HG02852 (cell line): ENCODE results near the gene EXOSC1.
"Not testable (repeated sequence)": the region's sequence is repeated elsewhere in the genome, so short reads cannot be mapped to it uniquely, and the experiment has no call there.

Experiments used
- ATAC-seq: cut with Tn5 transposase; IDR thresholded peaks from one replicate; pipeline ENCODE4 v1.9.1; 2021; ENCODE audit warnings: mild to moderate bottlenecking, moderate library complexity; ENCODE audit not compliant: unreplicated experiment

The EXOSC1 gene

DNA sequence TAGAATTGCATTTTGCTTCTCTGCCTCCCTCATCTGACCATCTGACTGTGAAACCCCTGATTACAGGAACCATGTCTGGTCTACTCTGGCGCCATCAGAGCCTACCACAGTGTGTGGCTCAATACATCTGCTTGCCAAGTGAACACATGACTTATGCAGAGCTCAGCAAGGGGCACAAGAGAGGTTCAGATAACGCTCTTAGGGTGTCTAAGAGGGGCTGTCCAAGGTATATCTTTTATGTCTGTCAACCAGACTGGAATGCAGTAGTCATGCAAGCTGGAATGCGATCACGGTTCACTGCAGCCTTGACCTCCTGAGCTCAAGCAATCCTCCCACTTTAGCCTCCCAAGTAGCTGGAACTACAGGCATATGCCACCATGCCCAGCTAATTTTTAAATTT, 34.4 kb downstream of the EXOSC1 start:
- ATAC-seq = no peak

GRCh38 chr10:97408496-97408992, 37.3 kb downstream of the EXOSC1 start:
- no peak for ATAC-seq

DNA sequence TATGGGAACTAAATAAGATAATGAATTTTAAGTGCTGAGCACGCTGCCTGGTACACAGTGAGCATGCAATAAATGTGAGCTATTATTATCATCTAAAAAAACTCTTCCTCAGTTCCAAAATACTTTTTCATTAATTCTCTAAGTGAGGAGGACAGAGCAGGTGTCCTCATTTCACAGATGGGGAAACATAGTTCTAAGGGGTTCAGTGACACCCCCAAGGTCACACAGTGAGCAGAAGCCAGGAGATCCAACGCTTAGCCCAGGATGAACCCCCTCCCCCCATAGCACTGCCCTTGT, 37.9 kb downstream of the EXOSC1 start:
- ATAC-seq = no peak

DNA sequence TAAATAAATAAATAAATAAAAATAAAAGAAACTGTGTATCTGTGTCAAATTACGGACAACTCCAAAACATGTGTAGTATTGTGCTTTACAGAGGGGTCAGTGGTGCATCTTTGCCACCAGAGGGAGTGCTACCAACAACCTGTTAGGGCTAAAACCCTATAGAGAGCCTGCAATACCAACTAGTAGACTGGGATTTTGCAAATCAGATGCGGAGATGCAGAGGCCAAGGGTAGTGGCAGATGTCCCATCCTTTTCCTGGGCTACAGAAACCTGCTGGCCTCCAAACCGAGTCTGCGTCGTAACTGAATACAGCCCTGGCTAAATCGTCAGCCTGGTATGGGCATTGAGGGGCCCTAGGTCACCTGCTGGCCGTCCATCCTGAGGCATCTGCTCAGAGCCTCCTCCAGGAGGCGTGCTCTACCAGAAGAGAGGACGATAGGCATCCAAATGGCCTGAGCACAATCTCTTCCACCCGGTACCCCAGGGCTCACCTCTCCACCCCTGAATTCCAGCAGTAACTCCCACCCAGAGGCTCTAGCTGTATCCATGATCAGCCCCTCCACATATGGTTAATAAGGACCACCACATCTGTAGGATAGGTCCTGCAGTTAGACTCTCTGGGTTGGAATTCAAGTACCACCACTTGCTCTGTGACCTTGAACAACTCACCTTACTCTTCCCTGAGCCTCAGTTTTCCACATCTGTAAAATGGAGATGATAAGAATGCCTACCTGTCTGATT, 38.4 kb downstream of the EXOSC1 start:
- ATAC-seq = peak; percentile 90

DNA sequence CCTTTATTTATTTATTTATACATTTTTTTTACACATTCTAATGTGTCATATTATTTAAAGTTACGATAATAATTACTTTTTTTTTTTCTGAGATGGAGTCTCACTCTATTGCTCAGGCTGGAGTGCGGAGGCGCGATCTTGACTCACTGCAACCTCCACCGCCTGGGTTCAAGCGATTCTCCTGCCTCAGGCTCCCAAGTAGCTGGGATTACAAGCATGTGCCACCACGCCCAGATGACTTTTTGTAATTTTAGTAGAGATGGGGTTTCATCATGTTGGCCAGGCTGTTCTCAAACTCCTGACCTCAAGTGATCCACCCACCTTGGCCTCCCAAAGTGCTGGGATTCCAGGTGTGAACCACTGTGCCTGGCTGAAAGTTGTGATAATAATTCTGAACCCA, 39.3 kb downstream of the EXOSC1 start:
- not testable (repeated sequence) for ATAC-seq

- ATAC-seq = no peak
Measured at GRCh38 chr10:97406064-97406463, 39.7 kb downstream of the EXOSC1 start.

DNA sequence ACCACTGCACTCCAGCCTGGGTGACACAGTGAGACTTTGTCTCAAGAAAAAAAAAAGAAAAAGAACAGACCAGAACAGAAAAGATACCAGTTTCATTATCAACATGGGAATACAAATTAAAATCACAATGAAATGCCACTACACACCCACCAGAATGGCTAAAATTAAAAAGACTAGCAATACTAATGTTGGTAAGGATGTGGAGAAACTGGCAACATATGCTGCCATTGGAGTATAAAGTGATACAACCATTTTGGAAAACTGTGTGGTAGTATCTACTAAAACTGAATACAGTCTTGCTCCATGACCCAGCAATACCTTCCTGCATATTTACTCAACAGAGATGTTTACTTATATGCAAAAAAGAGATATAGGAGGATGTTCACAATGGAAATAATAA, 41.8 kb downstream of the EXOSC1 start:
- ATAC-seq = no peak

DNA sequence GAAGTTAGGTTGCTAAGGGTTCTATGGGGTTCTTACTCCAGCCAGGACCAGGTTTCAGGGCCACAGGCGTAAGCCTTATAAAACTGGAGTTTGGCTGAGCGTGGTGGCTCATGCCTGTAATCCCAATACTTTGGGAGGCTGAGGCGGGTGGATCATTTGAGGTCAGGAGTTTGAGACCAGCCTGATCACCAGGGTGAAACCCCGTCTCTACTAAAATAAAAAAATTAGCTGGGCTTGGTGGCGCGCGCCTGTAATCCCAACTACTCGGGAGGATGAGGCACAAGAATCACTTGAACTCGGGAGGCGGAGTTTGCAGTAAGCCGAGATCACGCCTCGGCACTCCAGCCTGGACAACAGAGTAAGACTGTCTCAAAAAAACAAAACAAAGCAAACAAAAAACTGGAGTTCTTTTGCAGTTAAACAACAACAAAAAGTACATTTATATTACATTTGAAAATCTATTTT, 44.3 kb downstream of the EXOSC1 start:
- no peak for ATAC-seq

GRCh38 chr10:97400665-97401454, 44.9 kb downstream of the EXOSC1 start, which contains the start of gene RRP12:
TSS of gene RRP12 (minus strand) at chr10:97401340. CDS start at chr10:97401231, 109 bp downstream.
- ATAC-seq = peak; percentile 96

DNA sequence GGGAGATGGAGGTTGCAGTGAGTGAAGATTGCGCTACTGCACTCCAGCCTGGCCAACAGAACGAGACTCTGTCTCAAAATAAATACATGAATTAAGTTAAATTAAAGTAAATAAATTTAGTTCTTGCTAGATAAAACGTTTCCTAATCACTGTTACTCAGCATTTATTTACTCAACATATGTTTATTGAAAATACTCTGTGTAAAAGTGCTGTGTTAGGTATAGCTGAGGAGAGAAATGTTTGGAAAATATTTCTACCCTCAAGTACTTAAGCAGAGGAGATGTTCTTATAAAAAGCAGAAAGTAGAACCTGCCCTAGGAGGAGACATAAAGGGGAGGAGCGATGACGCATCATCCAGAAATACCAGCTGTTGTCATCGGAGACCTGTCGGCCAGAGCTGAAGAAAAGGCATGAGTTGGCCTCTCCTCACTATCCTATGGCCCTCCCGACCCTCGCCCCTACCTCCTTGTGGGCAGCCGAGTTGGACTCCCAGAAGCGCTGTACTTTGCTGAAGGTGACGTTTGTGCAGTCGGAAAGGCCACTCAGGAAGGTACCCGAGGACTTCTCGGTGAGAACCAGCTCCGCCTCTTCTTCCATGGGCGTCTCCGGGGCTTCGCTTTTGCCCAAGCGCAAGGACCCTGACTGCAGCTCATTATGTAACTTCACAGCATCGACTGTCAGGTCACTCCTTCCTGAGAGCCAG, 45.8 kb downstream of the EXOSC1 start:
- no peak for ATAC-seq

DNA sequence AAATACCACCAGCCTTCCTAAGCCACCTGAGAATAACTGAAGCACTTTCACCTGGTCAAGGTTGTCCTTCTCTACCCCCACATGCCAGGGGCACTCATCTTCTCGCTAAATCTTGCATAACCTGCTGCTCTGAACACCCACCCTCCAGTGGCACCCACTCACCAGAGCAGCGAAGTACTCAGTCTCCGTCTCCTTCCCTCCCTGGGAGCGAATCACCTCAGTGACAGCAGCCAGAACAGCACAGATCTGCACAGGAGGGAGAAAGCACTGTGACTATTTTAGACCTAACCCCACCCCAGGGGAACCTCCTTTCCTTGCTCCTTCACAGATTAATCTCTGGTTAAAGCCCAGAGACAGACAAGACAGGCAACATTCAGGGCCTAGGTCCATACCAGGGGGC, 49.8 kb downstream of the EXOSC1 start:
- ATAC-seq = no peak

DNA sequence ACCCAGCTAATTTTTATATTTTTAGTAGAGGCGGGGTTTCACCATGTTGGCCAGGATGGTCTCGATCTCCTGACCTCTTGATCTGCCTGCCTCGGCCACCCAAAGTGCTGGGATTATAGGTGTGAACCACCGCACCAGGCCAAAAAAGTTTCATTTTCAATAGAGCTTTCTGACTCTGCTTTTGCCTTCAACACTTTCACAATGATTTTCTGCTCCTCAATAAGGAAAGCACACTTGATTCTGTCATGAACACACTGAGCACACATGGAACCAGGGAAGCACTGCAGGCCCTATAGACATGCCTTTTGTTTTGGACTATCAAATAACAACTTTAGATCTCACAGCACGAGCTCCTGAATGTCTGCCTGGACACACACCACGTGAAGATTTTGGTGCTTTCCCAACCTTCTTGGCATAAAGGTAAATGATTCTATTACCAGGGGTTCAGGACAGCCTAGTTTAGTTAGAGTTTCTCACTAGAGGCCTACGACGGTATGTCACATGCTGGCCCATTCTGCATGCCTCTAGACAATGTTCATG, 52.7 kb downstream of the EXOSC1 start:
- ATAC-seq = no peak

GRCh38 chr10:97390091-97390490, 55.7 kb downstream of the EXOSC1 start:
- no peak for ATAC-seq

- ATAC-seq = no peak
Measured at GRCh38 chr10:97388152-97388551, 57.7 kb downstream of the EXOSC1 start.
